Colon (tissue), 2 donors: ENCODE measurements around the gene HCFC2.
"Not testable (repeated sequence)": the region's sequence is repeated elsewhere in the genome, so short reads cannot be mapped to it uniquely, and the experiment has no call there.

Experiments
- FAIRE-seq: peaks from 2 replicates; lab custom pipeline; 2012; peaks lifted over from hg19 to GRCh38; lab: Jason Lieb, UNC
- donor health status: control.
- donor health status: control.

Gene HCFC2

DNA sequence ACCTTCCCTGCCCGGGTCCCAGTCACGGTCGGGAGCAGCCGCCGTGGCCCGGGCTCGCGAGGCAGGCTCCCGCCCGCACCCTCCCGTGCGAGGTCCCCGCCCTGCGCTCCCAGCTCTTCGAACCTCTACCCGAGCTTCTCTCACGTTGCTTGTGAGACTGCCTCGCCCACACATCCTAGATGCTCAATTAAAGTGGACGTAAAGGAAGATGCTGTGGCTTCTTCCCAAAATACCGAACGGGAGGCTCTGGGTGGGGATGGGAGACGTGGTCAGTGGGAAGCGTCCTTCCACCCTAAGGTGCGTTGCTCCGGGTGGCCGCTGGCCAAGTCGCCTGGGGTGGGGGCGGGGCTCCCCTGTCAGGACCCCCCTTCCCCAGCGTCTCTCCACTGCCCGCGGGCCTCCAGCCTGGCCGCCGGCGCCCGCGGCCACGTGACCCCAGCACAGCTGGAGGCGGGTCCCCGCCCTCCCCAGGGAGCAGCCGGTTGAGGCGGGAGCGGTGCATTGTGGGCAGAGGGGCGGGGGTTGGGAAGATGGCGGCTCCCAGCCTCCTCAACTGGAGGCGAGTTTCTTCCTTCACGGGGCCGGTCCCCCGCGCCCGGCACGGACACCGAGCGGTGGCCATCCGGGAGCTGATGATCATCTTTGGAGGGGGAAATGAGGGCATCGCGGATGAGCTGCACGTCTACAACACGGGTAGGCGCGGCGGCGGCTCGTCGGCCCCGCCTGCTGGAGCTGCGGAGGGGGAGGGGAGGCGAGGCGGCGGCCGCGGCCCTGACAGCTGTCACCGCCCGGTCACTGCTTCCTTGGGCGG lies at the start of gene HCFC2:
Gene HCFC2 (plus strand): TSS at position 501 of the 811 bp plus-strand sequence. CDS start 30 bp downstream, at position 531.
- no peak for FAIRE-seq

DNA sequence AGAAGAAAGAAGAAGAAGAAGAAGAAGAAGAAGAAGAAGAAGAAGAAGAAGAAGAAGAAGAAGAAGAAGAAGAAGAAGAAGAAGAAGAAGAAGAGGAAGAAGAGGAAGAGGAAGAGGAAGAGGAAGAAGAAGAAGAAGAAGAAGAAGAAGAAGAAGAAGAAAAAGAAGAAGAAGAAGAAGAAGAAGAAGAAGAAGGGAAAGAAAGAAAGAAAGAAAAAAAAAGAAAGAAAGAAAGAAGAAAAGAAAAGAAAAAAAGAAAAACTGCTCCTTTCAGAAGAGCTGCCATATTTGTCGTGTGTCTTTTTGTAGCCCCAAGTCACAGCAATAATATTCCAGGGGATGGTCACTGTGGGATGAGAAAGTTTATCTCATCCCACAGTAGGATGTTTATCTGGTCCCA lies 42.5 kb upstream of the HCFC2 start:
- FAIRE-seq, result not testable (repeated sequence)

DNA sequence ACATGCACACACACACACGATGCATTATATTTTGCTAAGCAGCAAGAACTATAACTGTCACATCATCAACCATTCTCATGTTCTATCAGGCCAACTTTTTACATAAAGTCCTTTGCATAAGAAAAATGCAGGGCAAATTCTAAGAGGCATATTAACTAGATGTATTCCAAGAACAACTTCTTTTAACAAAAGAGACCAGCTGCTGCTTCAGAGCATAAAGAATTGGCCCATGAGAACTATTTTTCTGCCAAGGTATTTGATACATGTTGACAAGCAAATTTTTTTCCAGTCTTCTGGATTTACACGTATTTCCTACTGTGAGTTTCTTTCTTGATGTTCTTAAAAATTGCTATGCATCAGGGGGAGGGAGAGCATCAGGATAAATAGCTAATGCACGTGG lies 41.5 kb upstream of the HCFC2 start:
- FAIRE-seq, result no peak

DNA sequence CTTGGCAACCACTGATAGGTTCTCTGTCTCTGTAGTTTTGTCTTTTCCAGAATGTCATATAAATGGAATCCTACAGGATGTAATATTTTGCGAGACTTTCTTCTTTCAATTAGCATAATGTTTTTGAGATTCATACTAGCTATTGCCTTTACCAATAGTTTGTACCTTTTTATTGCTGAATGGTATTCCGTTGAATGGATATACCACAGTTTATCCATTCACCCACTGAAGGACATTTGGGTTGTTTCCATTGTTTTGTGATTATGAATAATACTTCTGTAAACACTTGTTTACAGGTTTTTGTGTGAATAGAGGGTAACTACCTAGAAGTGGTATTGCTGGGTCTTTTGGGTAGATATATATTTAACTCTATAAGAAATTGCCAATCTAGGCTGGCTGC lies 40.6 kb upstream of the HCFC2 start:
- no peak for FAIRE-seq

DNA sequence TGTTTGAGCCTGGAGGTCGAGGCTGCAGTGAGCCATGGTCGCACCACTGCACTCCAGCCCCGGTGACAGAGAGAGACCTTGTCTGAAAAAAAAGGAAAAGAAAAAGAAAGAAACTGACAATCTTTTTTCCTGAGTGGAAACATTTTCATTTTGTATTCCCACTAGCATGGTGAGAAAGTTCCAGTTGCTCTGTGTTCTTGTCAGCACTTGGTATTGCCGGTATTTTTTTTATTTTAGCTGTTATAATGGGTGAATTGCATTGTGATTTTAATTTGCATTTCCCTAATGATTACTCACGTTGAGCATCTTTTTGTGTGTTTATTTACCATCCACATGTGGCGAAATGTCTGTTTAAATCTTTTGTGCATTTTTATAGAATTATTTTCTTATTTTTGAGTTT lies 40.0 kb upstream of the HCFC2 start:
- FAIRE-seq, result no peak

DNA sequence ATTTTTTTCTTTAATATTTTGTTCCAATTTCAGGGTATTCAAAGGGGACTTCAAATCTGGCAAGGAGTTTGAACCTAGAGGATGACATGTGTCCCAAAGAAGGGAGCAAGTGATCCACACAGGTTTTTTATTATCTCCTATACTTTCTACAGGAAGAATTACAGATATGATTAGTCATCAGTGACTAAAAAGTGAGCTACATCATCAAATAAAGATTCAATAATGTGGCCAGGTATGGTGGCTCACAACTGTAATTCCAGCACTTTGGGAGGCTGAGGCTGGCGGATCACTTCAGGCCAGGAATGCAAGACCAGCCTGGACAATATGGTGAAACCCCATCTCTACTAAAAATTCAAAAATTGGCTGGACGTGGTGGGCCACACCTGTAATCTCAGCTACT lies 38.6 kb upstream of the HCFC2 start:
- no peak for FAIRE-seq

DNA sequence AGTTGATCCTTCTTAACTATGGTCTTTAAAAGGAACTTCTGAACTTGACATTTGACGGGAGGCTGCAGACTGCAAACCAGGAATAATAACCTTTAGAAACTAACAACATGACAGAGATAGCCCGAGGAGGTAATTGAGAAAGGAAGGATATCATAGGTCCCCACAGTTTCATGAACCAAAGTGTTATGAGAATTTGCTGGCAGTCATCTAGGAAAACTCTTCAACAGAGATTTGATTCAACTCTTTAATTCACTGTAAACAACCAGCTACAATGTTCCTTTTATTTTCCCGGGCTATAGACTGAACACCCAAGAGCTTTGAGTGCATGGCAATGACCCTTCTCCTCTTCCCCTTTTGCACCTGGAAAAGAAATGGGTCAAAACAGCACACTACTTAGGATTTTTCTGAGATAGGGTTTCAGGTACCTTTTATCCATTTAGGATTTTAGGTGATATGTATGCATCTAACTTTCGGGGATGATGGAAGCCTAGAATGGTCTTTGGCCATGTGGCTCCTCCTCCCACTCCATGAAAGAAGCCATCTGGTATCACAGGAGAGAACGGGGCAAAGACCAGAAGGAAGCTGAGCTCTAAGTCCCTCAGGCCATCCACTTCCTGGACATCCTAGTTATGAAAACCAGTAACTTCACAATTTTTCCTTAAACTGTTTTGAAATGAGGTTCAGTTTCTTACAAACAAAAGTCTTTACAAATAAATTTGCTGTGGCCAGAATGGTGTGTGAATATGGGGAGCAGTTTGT lies 37.3 kb upstream of the HCFC2 start:
- FAIRE-seq, result no peak

DNA sequence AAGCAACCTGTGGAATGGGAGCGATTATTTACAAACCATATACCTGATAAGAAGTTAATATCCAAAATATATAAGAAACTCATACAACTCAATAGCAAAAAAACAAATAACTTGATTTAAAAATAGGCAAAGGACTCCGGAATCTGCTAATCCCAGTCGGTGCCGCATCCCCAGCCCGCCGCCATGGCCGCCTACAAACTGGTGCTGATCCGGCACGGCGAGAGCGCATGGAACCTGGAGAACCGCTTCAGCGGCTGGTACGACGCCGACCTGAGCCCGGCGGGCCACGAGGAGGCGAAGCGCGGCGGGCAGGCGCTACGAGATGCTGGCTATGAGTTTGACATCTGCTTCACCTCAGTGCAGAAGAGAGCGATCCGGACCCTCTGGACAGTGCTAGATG lies 33.7 kb upstream of the HCFC2 start:
- not testable (repeated sequence) for FAIRE-seq

DNA sequence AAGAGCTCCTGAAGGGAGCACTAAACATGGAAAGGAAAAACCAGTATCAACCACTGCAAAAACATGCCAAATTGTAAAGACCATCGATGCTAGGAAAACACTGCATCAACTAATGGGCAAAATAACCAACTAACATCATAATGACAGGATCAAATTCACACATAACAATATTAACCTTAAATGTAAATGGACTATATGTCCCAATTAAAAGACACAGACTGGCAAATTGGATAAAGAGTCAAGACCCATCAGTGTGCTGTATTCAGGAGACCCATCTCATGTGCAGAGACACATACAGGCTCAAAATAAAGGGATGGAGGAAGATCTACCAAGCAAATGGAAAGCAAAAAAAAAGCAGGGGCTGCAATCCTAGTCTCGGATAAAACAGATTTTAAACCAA lies 28.2 kb upstream of the HCFC2 start:
- FAIRE-seq, result not testable (repeated sequence)

DNA sequence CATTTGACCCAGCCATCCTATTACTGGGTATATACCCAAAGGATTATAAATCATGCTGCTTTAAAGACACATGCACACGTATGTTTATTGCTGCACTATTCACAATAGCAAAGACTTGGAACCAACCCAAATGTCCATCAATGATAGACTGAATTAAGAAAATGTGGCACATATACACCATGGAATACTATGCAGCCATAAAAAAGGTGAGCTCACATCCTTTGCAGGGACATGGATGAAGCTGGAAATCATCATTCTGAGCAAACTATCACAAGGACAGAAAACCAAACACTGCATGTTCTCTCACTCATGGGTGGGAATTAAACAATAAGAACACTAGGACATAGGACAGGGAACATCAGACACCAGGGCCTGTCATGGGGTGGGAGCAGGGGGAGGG lies 24.6 kb upstream of the HCFC2 start:
- FAIRE-seq, result not testable (repeated sequence)

DNA sequence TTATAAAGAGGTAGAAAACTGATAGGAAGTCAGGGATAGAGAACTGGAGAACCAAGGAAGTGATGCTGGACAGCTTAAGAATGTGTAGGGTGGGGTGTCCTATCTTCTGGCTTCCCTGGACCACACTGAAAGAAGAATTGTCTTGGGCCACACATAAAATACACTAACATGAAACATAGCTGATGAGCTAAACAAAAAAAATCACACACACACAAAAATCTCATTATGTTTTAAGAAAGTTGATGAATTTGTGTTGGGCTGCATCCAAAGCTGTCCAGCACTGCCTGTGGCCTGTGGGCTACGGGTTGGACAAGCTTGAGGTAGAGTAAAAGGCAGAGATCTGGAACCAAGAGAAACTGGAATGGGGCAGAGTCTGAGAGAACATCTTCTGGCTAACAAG lies 21.8 kb upstream of the HCFC2 start:
- FAIRE-seq, result no peak

DNA sequence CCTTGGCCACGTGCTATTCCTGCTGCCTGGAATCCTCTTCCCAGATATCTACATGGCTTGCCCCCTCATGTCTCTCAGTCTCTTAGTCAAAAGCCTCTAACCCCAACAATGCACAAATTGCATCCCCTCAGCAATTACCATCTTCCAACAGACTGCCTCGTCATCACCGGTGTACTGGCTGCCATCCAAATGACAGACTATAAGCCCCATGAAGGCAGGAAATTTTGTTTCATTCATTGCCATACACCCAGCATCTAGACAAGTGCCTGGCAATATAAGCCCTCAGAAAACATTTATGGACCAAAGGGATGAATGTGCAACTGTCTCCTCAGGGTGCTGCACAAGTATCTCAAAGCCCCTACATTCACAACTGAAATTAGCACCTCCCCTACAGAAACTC lies 20.2 kb upstream of the HCFC2 start:
- FAIRE-seq, result no peak

DNA sequence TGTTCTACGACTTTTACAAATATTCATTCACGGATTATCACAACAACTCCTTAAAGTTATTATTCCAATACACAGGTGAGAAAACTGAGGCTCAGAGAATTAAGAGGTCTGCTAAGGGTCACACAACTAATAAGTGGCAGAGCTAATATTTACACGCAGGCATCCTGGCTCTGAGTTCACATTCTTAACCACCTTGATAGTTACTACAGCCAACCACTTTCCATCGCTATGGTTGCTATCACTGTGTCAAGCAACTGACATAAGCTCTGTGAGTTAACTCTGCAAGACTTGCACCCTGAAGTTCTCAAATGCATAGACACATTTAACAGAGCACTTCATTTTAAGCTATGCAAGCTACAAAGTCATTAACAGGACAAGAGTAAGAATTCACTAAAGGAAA lies 18.0 kb upstream of the HCFC2 start:
- FAIRE-seq, result no peak

DNA sequence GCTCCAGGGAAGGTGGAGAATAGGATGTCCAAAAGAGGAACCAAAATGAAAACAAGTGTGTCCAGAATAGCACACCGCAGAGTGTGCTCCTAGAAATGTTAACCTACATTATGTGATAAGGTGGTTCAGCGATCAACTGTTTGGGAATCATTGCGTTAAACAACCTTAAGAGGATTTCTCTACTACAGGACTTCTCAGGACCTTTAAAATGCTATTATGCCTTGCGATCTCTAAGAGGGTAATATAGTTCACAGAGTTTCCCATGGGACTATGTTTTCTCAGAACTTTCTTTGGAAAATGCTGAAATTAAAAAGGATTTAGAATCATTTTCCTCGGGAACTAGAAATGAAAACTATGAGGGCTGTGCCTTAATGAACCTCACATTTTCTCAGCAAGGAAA lies 16.2 kb upstream of the HCFC2 start:
- no peak for FAIRE-seq

DNA sequence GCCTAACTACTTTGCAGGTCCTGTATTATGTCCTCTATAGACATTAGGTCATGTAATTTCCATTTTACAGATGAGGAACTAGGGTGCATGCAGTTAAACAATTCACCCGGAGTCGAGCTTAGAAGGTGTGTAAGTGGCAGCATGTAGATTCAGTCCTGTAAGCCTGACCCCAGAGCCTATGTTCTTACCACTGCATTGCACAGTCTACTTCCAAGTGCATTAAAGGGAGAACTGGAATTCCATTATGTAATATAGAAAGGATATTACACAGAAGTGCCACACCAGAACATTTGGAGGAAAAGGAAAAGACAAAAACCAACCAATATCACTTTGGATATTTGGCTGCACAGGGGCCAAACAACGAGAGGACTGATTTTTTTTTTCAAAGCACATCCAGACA lies 15.5 kb upstream of the HCFC2 start:
- FAIRE-seq, result no peak

DNA sequence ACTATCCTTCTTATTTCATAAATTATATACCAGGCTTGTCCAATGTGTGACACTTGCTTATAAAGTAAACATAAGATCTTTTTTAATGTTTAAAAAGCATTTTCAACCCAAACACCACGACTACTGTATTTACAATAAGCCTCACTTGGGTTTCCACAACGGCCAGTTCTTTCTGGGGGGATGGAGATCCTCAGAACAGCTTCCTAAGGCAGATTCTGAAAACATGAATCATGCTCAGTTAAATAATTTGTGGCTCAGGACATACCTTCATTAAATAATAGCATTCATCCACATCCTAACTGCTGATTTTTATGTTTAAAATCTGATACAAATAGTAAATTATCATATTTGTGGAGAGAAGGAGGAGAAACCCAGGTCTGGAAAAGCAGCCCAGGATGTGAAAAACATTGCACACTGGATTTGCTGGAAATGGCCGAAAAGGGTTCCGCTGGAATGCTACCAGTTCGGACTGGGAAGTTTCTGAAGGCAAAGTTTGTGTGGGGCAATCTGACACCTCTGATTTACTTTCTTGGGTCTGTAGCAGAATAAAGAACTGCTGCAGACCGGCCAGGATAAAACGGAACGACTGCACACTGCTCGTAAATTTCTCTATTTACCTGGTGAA lies 14.9 kb upstream of the HCFC2 start:
- FAIRE-seq, result no peak

DNA sequence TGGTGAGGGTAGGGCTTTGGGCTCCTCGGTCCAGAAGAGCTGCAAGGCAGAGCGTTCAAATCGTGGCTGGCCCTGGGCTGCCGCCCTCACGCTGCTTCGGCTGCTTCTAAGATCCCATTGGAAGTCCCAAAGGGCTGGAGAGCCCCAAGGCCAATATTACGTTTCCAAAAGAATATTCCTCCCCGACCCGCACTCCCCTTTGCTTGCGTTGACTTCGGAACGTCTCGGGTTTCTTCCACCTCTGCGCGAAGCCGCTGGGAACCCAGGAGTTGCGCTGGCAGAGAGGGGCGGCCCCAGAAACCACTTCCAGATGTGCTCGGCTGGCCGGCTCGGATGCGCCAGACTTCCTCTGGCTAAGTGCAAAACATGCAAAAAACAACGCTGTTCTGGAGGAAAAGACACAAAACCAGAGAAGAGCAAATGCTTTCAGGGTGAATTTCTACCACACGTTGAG lies 14.4 kb upstream of the HCFC2 start, which contains the start of gene GLT8D2:
Gene GLT8D2 (minus strand): TSS at position 285 of the 454 bp plus-strand sequence. CDS start 30,539 bp downstream, outside the sequence.
- no peak for FAIRE-seq

DNA sequence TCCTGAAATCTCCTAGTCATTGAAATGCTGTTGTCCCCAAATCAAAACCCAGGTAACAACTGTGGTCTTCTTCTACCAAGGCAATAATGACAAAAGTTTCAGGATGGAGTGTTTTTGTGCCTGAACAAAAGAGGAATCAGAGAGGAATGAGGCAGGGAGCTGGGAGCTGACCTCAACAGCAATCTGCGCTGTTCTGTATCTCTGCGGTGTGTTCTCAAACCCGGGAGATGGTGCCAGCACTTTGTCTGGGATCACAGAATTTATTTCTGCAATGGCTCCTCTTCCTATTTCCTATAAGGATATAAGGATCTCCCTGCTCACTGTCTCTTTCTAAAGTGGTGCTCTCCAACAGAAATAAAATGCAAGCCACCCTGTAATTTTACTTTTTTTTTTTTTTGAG lies 13.9 kb upstream of the HCFC2 start:
- FAIRE-seq, result no peak

DNA sequence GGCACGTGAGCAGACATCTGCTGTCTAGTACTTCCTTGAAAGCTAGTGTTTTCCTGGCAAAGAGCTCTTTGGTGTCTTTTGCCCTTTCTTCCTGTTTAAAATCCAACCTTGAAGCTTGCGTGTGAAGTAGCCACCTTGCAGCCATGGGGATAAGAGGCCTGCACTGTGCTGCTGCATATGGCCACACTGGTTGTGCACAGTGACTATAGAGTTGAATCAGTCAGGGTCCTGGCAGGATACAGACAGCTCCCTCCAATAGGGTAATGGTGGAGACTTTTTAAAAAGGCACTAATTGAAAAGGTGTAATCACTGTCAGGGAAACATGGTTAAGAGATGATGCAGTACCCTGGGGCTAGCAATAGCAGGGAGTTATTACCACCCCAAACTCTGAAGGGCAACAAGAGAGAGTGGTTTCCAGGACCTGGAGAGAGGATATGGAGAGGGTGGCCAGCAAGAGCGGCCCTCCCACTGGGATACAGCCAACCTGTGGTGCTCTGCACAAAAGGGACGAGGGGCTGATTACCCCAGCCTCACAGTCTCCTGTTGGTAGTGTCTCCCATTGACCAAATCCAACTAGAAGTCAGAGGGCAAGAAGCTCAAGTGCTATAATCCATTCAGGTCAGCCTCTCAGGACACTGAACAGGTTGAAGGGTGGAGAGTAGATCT lies 9.5 kb upstream of the HCFC2 start:
- no peak for FAIRE-seq

DNA sequence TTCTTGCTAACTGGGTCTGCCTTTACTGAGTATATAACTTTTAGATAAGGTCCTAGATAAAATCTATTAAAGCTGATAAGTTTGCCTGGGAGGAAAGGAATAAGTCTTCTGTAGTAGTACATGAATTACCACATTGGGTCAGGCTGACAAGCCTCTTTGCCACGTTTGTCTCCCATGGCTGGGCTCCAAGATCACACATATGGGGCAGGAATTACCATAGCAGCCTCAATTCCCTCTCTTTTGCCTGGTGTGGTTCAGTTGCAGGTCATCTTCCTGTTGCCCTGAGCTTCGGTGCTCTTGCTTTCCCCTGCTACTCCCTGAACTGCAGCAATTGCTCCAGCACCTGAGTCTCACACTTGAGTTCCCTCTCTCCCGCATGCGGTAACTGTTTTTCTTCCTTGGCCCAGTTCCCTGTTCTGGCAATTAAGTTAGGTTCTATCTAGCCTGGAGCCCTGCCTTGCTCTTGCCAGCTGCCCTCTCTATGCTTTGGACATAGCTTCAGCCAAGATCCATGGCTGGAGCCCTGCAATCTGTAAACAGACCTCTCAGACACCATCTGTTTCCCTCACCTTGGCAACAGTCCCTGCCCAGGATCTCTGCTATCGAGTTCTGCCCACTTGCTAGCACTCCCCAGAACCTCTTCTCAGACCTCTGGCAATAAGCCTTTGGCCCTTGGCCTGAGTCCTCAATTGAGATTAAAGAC lies 8.5 kb upstream of the HCFC2 start:
- FAIRE-seq, result no peak

DNA sequence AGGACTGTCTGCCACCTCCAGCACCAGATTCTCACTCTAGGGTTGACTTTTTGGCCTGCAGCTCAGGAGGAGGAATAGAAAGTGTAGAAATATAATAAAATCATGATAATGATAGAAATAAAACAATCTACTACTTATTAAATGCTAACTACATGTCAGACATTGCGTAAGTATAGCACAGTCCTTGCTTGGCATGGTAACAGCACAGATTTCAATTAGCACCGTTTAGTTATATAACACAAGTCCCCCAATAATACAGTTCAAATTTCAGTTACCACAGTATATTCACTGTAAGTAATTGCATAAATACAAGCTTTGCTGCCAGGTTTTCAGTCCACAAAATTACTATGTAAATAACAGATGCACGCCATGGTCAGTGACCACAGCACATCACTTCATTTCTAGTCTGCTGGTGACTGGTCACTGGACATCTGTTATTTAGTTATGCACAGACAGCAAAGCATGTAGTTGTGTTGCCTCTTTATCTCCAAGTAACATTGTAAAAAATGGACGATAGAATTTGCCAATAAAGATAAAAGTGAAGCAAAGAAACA lies 7.8 kb upstream of the HCFC2 start:
- no peak for FAIRE-seq
